GM19238 (cell line): ENCODE data around the gene TRAPPC4.
"Not testable (repeated sequence)": the region's sequence is repeated elsewhere in the genome, so short reads cannot be mapped to it uniquely, and the experiment has no call there.

Source experiments
- DNase-seq: peaks from one replicate; pipeline ENCODE4 v3.0.0; 2011; ENCODE audit warnings: low spot score; ENCODE audit not compliant: insufficient read length

TRAPPC4 gene

DNA sequence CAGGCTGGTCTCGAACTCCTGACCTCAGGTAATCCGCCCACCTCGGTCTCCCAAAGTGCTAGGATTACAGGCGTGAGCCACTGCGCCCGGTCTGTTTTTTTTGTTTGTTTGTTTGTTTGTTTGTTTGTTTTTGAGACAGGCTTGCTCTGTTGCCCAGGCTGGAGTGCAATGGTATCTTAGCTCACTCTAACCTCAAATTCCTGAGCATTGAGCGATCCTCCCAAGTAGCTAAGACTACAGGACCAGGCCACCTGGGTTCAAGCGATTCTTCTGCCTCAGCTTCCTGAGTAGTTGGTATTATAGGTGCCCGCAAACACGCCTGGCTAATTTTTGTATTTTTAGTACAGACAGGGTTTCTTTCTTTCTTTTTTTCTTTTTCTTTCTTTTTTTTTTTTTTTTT, 14.9 kb downstream of the TRAPPC4 start:
- DNase-seq: not testable (repeated sequence)

DNA sequence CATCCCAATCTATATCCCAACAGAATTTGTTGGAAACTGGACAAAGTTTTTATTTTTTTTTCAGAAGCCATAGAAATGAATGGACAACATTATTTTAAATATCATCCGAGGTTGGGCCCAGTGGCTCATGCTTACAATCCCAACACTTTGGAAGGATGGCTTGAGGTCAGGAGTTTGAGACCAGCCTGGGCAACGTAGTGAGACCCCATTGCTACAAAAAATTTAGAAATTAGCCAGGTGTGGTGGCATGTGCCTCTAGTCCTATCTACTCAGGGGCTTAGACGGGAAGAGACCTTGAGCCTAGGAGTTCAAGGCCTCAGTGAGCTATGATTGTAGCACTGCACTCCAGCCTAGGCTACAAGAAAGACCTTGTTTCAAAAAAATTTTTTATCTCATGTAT, 16.2 kb downstream of the TRAPPC4 start:
- no peak for DNase-seq

DNA sequence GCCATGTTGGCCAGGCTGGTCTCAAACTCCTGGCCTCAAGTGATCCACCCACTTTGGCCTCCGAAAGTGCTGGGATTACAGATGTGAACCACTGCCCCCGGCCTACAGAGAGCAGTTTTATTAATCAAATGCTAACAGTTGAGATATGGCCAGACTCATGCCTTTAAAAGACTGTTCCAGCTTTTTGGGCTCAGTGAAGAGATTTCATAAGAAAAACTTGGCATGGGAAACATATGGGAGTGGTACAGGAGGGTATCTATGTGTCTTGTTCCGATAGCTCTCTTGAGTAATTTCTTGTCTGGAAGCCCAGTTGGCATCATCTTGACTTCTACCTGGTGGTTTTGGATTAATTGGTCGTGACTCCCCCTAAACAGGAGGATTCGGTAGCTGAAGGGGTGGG, 20.3 kb downstream of the TRAPPC4 start:
- DNase-seq: no peak

DNA sequence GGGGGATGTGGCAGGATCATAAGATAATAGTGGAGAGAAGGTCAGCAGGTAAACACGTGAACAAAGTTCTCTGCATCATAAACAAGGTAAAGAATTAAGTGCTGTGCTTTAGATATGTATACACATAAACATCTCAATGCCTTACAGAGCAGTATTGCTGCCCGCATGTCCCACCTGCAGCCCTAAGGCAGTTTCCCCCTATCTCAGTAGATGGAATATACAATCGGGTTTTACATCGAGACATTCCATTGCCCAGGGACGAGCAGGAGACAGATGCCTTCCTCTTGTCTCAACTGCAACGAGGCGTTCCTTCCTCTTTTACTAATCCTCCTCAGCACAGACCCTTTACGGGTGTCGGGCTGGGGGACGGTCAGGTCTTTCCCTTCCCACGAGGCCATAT, 20.9 kb downstream of the TRAPPC4 start:
- DNase-seq: not testable (repeated sequence)

DNA sequence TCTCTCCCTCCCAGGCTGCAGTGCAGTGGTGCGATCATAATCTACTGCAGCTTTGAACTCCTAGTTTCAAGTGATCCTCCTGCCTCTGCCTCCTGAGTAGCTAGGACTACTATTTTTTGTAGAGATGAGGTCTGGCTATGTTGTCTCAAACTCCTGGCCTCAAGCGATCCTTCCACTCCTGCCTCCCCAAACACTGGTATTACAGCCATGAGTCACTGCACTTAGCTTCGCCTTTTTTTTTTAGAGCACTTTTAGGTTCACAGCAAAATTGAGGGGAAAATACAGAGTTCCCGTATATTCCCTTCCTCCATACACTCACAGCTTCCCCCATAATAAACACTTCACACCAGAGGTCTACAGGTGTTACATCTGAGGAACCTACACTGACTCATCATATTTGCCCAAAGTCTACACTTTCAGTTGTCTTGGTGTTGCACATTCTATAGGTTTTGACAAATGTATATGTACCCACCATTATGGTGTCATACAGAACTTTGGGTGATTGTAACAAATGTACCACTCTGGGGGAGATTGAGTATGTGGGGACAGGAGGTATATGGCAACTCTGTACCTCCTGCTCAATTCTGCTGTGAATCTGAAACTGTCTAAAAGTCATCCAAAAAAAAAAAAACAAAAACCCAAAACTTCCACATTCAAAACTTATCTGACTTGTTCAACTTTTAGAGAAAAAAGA, 23.4 kb downstream of the TRAPPC4 start:
- no peak for DNase-seq

DNA sequence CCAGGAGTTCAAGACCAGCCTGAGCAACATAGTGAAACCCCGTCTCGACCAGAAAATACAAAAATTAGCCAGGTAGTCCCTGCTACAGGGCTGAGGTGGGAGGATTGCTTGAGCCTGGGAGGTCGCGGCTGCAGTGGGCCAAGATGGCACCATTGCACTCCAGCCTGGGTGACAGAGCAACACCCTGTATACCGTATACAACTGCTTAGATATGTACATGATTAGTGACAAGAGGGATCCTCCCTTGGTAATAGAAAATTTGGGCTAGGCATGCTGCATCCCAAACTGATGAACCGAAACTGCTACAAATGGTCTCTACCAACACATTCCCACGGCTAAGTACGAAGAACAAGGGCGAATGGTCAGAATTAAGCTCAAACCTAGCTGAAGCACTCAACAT, 24.4 kb downstream of the TRAPPC4 start:
- DNase-seq: no peak

DNA sequence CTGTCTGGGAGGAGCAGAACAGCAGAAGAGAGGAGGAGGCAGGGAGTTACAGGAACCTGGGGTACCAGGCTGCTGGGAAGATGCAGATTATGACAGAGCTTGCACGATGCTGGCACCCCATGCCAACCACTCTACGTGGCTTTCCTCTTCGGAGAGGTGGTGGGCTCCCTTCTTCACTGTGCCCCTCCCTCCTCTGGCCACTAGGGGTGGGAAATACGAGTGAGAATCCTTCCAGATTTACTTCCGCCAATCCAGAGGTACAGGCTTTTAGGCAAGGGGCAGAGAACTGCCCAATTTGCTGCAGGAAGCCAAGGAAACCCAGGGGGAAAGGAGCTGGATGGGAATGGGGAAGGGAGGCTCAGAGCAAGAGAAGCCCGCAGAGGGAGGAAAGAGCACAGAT, 26.1 kb downstream of the TRAPPC4 start:
- no peak for DNase-seq

DNA sequence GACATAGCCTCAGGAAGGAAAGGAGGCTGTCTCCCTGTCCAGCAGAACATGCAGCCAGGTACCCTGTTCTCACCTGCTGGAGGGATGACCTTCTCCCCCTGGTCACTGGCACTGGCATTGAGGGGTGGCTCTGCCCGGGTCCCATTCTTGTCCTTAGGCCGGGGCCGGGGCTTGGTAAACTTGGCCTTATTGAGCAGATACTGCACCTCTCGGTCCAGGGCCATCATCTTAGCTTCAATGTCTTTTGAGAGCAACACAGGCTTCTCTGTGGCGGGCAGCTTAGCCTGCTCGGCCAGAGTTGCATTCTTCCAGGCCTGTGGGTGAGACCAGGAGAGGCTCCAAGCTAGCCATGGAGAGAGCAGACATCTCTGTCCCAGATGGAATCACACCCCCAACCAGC, 27.9 kb downstream of the TRAPPC4 start:
- no peak for DNase-seq

DNA sequence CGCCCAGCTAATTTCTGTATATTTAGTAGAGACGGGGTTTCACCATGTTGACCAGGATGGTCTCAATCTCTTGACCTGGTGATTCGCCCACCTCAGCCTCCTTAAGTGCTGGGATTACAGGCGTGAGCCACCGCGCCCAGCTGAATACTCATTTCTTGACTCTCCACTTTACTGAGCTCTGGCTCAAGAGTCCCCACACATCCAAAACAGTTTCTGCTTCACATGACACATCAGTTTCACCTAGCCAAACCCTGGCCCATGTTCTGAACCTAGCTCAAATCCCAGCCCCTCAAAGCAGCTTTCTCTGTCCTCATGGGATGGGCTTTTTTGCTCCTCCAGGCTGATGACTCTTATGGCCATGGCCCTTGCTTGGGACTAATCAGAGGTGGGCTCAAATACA, 28.6 kb downstream of the TRAPPC4 start:
- DNase-seq: no peak

DNA sequence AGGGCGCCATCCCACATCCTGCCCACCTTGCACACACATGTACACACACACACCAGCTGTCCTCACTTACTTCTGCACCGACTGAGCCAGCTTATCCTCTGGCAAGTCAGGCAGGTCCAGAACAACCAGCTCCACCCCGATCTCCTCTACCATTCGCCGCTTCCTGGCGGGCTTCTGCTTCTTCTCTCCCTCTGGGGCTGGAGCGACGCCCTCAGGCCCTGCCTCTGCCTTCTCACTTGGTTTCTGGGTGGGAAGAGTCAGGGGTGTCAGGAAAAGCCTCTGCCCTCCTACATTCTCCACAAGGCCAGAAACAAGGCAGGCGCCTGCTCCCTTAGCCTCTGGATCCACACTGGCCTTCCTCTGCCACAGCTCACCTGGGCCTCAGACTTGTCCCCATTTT, 30.1 kb downstream of the TRAPPC4 start:
- no peak for DNase-seq

DNA sequence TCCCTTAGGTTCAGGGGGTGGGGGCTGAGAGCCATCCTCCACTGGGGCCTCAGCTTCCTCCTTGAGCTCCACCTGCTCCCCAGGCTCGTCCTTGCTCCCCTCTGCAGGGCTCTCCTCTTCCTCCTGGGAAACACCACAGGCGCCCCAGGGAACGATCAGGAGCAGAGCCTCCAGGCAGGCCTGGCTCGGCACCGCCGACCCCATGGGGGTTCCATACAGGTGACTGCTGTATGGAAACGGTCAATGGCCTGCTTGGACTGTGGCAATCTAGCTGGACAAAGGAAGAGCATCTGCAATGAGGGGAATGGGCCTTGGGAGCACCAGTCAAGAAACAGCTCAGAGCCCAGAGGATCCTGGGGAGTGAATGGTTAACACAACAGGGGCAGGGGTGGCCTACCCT, 30.5 kb downstream of the TRAPPC4 start:
- DNase-seq: no peak

DNA sequence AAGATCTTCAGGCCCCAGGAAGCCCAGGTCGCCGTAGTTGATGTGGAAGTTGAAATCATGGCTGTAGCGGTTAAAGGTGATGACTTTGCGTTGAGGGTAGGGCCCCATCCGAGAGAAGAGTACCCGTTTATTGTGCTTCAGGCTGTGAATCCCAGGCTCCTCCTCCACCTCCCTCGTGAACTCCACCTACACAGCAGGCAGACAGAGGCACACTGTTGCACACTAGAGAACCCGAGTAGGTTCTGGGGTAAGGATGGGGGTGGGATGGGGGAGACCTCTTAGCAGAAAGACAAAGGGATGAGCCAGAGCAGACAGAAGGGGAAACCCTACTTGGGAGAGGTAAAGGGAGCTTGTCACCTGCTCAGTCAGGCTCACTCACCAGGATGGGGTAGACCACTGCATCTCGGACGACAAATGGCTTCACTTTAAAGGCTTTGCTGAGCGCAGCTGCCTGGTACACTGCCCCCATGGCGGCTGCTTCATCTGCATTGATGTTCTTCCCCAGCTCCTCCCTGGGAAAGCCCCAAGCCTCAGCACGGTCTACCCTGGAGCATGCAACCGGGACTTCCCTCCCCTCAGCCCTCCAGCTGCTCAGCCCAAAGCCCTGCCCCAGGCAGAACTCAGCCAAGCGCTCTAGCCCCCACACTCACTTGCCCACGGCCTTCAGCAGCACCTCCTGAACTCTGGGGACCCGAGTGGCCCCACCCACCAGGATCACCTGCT, 33.0 kb downstream of the TRAPPC4 start:
- DNase-seq: no peak

DNA sequence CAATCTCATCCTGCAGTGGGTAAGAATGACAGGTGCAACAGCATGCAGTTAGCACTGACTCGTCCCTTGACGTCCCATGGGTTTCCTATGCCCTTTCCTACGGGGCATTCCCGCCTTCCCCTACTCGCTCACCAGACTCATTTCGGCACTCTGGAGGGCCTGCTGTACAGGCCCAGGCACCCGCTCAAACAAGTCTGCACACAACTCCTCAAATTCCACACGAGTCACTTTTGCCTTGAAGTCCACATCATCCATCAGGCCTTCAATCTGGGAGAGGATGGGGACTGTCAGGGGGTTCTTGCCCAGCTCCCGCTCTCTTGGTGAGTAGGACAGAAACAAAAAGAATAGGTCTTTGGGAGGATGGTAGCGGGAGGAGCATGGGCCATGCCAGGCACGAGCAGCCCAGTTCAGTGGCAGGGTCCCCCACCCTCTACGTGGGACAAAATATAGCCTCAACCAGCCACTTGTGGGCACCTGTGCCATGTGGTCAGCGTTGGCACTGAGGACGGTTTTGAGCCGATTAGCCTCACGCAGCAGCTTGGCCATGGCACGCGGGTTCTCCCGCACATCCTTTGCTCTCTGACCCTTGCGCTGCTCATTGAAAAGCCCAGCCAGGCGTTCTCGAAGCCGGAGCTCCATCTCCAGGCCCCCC, 33.7 kb downstream of the TRAPPC4 start:
- no peak for DNase-seq

DNA sequence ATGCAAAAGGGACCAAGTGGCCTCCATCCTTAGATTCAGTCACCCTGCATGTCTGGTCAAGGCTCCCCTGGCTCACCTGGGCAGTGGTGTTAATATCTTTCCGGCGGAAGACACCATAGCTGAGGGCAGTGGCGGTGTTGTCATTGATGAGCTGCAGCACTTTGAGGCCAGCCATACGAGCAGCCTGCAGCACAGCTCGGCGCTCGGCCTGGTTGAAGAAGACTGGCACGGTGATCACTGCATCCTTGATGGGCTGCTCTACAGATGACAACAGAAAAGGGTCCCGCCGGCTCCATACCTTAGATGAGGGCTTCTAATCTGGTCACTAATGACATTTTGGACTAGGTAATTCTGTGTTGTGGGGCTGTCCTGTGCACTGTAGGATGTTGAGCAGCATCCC, 35.9 kb downstream of the TRAPPC4 start:
- DNase-seq: no peak

DNA sequence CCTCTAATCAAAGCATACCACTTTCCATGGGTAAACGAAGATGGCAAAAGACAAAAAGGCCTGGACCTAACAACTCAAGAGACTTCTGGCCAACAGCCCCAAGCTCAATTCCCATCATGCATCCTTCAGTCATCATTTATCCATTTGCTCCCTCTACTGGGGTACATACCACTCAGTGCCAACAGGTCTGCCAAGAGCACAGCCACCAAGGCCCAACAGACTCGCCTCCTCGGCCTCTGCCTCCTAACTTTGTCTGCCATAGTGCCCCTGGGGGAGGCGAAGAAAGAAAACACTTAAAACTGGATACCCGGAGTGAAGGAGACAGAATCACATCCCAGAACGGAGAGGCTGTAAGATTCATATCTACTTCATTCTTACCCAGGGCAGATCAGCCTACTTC, 37.3 kb downstream of the TRAPPC4 start:
- DNase-seq: no peak

DNA sequence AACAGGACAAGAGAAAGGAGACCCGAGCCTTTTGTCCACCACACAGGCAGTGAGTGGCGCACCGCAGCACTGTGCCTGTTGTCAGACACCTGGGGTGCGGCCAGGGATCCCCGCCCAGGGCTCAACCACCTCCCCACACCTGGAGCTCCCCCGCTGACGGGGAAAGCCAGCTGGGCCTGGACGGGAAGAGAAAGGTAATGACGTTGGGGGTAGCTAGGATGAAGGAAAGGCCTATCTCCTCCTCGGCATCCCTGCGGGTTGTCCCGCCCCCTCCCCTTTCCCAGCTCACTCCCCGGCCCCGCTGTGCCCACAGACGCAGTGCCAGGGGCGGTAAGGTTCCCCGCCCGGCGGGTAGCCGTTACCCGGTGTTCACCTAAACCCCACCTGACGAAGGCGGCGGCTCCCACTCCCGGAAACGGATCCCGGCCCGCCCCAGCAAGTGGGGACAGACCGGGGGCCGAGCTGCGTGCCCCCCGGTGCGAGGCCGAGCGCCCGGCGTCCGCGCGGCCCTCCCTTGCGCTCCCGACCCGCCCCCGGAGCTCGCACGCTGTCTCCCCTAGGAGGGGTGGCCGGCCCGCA, 37.9 kb downstream of the TRAPPC4 start:
- peak; percentile 46 for DNase-seq

DNA sequence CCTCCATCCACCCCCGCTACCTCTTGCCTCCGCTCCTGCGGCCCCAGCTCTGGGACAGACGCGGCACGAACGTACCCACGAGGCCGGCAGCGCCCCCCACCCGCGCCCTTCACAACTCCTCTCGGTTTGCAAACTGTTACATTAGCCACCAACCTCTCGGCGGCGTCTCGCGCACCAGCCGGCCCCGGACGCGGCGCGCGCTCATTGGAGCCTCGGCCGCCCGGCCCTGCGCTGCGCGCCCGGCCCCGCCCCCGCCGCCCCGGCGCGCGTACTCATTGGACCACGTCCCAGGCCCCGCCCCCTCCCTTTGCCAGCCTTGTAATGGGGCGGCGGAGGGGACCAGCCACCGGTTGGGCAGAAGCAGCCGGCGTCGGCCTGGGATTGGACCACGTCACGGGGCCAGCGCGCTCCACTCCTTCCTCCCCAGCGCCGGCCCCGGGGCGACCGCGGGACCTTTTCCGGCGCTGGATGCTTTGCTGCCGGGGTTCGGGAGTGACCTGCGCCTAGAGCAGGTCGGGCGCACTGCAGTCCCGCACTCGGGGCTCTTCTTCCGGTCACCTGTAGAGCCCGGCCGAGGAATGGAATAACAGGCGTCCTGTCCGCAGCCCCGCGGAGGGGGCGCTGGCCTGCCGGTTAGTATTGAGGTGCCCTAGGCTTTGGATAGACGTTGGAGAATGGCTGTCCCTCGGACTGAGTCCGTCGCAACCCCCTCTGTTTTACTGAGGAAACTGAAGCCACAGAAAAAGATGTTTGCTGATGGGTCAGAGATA, 38.6 kb downstream of the TRAPPC4 start, which contains the start of gene HYOU1:
Gene HYOU1, minus strand, starts transcription at position 206 of the 770 bp plus-strand sequence. CDS start 1,045 bp downstream, outside the sequence.
- peak; percentile 99 for DNase-seq

DNA sequence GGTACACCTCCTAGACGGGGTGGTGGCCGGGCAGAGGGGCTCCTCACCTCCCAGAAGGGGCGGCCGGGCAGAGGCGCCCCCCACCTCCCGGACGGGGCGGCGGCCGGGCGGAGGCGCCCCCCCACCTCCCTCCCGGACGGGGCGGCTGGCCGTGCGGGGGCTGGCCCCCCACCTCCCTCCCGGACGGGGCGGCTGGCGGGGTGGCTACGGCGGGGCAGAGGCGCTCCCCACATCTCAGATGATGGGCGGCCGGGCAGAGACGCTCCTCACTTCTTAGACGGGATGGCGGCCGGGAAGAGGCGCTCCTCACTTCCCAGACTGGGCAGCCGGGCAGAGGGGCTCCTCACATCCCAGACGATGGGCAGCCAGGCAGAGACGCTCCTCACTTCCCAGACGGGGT, 40.6 kb downstream of the TRAPPC4 start:
- DNase-seq: not testable (repeated sequence)

DNA sequence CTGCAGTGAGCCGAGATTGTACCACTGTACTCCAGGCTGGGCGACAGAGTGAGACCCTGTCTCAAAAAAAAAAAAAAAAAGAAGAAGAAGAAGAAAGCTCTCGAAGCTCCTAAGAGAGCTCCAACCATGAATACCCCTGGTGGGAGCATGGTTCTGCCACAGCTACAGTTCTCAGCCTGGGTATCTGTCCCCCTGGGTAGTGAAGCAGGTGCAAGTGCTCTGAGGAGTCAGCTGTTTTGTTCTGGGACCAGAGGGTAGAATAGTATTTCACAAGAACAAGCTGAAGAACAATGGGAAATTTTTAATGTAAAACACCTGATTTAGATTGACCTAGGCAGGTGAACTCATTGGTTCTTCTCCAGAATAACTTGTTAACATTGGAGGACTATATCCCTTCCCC, 42.7 kb downstream of the TRAPPC4 start:
- DNase-seq: no peak

DNA sequence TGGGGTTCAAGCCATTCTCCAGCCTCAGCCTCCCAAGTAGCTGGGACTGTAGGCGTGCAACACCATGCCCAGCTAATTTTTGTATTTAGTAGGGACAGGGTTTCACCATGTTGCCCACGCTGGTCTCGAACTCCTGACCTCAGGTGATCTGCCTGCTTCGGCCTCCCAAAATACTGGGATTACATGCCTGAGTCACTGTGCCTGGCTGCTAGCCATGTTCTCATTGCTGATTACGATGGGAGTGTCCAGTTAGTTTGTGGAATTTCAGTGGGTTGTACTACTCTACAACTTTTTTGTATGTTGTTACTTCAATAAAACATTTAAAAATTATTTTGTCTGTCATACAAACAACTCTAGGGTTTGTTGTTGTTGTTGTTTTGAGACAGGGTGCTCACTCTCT, 44.2 kb downstream of the TRAPPC4 start:
- no peak for DNase-seq

DNA sequence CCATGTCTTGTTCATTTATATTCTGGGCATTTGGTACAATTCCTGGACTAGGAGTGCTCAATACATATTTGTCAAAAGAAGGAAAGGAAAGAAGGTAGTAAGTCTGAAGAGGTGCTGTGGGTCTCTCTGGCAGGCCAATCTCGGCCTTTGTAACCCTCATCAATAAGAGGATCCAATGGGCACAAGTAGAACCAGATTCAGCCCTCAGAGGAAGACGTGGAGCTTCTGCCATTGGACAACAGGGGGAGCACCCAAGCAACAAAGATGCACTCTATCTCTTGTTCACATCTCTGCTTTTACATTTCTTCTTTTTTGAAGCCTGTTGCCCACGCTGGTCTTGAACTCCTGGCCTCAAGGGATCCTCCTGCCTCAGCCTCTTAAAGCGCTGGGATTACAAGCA, 46.8 kb downstream of the TRAPPC4 start:
- DNase-seq: no peak
